Thyroid gland (tissue), 4 donors: Measurements from ENCODE around the gene ASCC3.

Experiments used
- CTCF ChIP-seq, 6 experiments: fragments of 200-600 bp in 3 of 6; fragments of 450-650 bp in 3 of 6; sonication (generic) in 3 of 6; IDR thresholded peaks; one replicate each; pipeline ENCODE4 v1.5.1; 2016 to 2019; ENCODE audit warnings: antibody characterized with exemption in 6 of 6, mild to moderate bottlenecking in 2 of 6, inconsistent platforms in 1 of 6, moderate library complexity in 1 of 6
- POLR2A ChIP-seq, 2 donors: fragments of 450-650 bp; IDR thresholded peaks; one replicate each; pipeline ENCODE4 v1.6.1; 2017; ENCODE audit warnings: antibody characterized with exemption in 2 of 2, mild to moderate bottlenecking in 2 of 2, moderate library complexity in 1 of 2

GRCh38 chr6:100856146-100856545 is 25.0 kb downstream of the ASCC3 start:
- no peak for TF ChIP-seq CTCF (IDR thresholded peaks at IDR 0.05)
- no peak for TF ChIP-seq POLR2A (IDR thresholded peaks at IDR 0.05)
